Measurements from ENCODE around the gene CEP97.
A peak's percentile ranks its signal among the peaks of the same experiment; 100 is the strongest.

Gene CEP97

DNA sequence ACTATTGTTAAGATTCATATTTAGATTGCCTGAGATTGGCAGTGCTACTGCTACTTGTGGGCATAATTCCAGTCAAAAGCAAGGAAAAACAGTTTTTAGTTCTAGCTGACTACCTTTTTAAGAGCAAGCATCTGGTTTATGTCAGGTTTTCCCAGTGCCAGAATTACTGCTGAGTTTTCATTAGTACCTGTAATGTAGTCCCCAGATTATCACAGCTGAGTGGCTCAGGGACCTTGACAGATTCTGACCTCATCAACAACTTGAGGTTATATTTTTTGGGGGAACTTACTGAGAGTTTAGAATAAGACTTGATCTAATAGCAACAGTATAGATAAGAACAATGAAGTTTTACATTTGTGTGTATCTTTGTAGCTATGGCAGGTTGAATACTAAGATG is 85.6 kb downstream of the CEP97 start:
- DNase-seq, result no peak
- peaks cover 8% of the 10 kb centered on the region; the same call in 1 of the 2 replicates for H3K4me1 ChIP-seq
- no peaks in the 10 kb centered on the region for H3K9me3 ChIP-seq

DNA sequence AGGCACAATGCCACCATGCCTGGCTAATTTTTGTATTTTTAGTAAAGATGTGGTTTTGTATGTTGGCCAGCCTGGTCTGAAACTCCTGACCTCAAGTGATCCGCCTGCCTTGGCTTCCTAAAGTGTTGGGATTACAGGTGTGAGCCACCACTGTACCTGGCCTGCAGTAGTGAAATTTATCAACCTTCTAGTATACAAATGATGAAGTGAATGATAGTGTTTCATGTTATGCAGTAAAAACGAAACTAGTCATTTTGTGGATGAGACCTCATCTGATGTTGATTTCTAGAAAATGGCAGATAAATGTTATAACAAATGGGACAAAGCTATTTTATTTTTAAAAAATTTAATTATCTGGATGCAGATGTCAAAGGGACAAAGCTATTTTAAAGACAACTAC is 87.5 kb downstream of the CEP97 start:
- Histone ChIP-seq H3K9me3 (no peaks in the 10 kb centered on the region), H3K27me3 (no peaks in the 10 kb centered on the region), H3K4me1 (peaks cover 8% of the 10 kb centered on the region; the same call in 1 of the 2 replicates), H3K4me3 (ENCODE audit: low read depth, low read length) (no peak overlapping the region), H3K36me3 (peaks cover 2% of the 10 kb centered on the region; the same call in 1 of the 2 replicates)
- no peak for DNase-seq
- no peak for TF ChIP-seq CTCF (IDR thresholded peaks at IDR 0.05; ENCODE audit: low read depth, low read length)

More for the DNA sequence above, 85.6 kb downstream of the CEP97 start:
- no peak for TF ChIP-seq CTCF (IDR thresholded peaks at IDR 0.05; ENCODE audit: low read depth, low read length)
- H3K36me3 ChIP-seq, result no peaks in the 10 kb centered on the region; the same call in none of the 2 replicates
- no peak overlapping the region for H3K4me3 ChIP-seq (ENCODE audit: low read depth, low read length)
- H3K27me3 ChIP-seq, result no peaks in the 10 kb centered on the region

DNA sequence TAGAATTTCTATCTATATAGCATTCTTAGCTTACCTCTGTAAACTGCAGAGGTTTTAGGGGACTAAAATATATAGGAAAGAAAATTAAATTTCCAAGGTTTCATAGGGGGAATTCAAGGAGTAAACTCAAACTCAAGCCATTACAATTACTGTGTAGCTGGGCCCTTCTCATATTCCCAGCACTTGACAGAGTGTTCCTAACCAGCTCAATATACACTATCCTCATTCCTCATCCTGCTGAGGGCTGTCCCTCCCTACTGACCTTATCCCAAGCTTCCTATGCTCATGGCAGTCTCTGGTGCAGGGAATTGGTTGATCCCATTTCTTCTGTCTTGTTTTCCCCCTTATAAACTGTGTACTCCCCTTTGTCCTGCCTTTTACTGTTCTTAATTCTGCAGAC is 88.5 kb downstream of the CEP97 start:
- no peaks in the 10 kb centered on the region for H3K27me3 ChIP-seq
- H3K4me1 ChIP-seq, result peaks cover 8% of the 10 kb centered on the region; the same call in 1 of the 2 replicates
- peaks cover 9% of the 10 kb centered on the region; the same call in 1 of the 2 replicates for H3K36me3 ChIP-seq
- no peak for DNase-seq
- no peak for TF ChIP-seq CTCF (IDR thresholded peaks at IDR 0.05; ENCODE audit: low read depth, low read length)
- no peak overlapping the region for H3K4me3 ChIP-seq (ENCODE audit: low read depth, low read length)
- H3K9me3 ChIP-seq, result no peaks in the 10 kb centered on the region

DNA sequence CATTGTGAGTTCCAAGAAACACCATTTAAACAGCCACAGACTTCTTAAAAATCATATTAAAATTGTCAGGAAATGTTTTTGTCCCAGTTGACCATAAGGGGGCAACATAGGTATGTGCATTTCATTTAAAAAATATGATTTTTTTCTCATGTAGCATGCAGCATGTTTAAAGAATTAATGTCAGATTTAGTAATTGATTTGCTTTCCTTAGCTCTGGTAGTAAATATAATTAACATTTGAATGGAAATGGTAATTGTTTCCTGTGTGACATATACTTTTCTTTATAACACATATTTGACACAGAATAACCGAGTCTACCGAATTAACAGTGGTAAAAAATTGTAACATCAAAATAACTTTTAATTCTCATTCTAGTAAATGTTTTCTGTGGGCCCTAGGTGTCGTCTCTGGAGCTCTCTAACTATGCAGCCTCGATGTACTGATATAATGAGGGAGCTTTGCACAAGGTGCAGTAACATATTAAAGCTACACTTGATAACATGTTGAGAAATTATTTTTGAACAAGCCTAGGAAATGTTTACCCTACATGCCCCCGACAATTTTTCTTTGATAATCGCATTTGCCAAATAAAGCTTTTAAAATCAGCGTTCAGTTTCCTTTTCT is 89.5 kb downstream of the CEP97 start:
- H3K27me3 ChIP-seq, result no peaks in the 10 kb centered on the region
- no peaks in the 10 kb centered on the region for H3K9me3 ChIP-seq
- TF ChIP-seq CTCF (IDR thresholded peaks at IDR 0.05; ENCODE audit: low read depth, low read length), result peak; percentile 46
- H3K4me1 ChIP-seq, result peaks cover 8% of the 10 kb centered on the region; the same call in 1 of the 2 replicates
- H3K4me3 ChIP-seq (ENCODE audit: low read depth, low read length), result no peak overlapping the region
- DNase-seq, result no peak
- H3K36me3 ChIP-seq, result peaks cover 11% of the 10 kb centered on the region

GRCh38 chr3:101814835-101815234 is 90.4 kb downstream of the CEP97 start:
- Histone ChIP-seq H3K27me3 (no peaks in the 10 kb centered on the region), H3K4me1 (peaks cover 8% of the 10 kb centered on the region; the same call in 1 of the 2 replicates)

More at GRCh38 chr3:101814835-101815234, 90.4 kb downstream of the CEP97 start:
- Histone ChIP-seq H3K9me3 (no peaks in the 10 kb centered on the region), H3K36me3 (peaks cover 17% of the 10 kb centered on the region), H3K4me3 (ENCODE audit: low read depth, low read length) (no peak overlapping the region)
- no peak for TF ChIP-seq CTCF (IDR thresholded peaks at IDR 0.05; ENCODE audit: low read depth, low read length)
- DNase-seq, result no peak

All from BE2C (cell line).